Lower leg skin (tissue), 3 donors: Measurements from ENCODE around the gene THBS1.

Experiments used
- CTCF ChIP-seq, 3 donors: fragments of 450-650 bp; IDR thresholded peaks; one replicate each; pipeline ENCODE4 v1.5.1; 2016; ENCODE audit warnings: antibody characterized with exemption in 3 of 3, mild to moderate bottlenecking in 3 of 3, moderate library complexity in 2 of 3
- POLR2A ChIP-seq, 2 donors: fragments of 450-650 bp; IDR thresholded peaks; one replicate each; pipeline ENCODE4 v1.6.1; 2016 to 2017; ENCODE audit warnings: antibody characterized with exemption in 2 of 2, mild to moderate bottlenecking in 1 of 2, moderate library complexity in 1 of 2

- TF ChIP-seq POLR2A (IDR thresholded peaks at IDR 0.05), result no peak
- TF ChIP-seq CTCF (IDR thresholded peaks at IDR 0.05), result no peak
These were observed 47.2 kb downstream of the THBS1 start for GRCh38 chr15:39628144-39628508.
